Right ventricle myocardium inferior (tissue), 1 donor: ENCODE data around the gene SPATA32. TPM values are rescaled to one million over a fixed set of nuclear protein-coding genes. Genes with fewer than 3 reads are reported as not detected.
"Not testable (repeated sequence)": the region's sequence is repeated elsewhere in the genome, so short reads cannot be mapped to it uniquely, and the experiment has no call there.

ENCODE experiments used
- ATAC-seq: fragments of 200-7000 bp; cut with Tn5 transposase; one replicate; pipeline ENCODE4 v1.9.1; 2020; ENCODE audit warnings: mild to moderate bottlenecking, moderate library complexity
- DNase-seq: peaks from one replicate; pipeline ENCODE4 v3.0.0; 2021; ENCODE audit errors: missing footprints
- intact Hi-C: fragments of 100-400 bp; cut with DNase I; formaldehyde crosslinking; loops from one replicate; pipeline ENCODE4 v1.11.0; 2022
- long read RNA-seq: library from polyadenylated mRNA; unstranded; transcript quantifications from one replicate; pipeline ENCODE4 v2.0.0, GENCODE V29; 2021
- total RNA-seq: library from RNA; stranded (reverse); fragmentation: NEBNext Ultra II Directional; extraction: Animal tissue kit (Norgen Biotek cat#: 25700); gene quantifications from one replicate; pipeline ENCODE4 v1.2.1, GENCODE V29; 2021
- donor health status: DM: no; HTN: yes; CAD: no; lungs with severe emphysema.

Gene SPATA32, protein sequence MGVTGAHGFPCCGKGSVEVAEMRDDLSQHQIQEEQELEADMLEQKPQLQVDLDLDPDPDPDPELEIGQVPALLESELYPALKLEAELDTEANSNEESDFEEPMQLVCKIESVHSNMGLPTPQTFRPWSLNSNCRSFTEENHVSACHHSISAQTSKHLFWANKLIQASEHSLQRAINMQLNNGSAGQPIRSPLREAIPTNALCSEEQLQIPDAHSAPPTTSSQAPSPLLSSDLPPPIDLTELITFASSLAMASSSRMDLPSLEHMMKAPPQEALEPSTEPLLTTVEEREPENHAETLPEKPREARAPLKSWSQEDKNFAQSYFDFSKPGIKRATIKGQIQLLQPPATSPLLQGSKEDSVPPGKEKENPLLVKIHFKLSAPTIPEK
- not detected for total RNA-seq
- long read RNA-seq, result 0 reads

DNA sequence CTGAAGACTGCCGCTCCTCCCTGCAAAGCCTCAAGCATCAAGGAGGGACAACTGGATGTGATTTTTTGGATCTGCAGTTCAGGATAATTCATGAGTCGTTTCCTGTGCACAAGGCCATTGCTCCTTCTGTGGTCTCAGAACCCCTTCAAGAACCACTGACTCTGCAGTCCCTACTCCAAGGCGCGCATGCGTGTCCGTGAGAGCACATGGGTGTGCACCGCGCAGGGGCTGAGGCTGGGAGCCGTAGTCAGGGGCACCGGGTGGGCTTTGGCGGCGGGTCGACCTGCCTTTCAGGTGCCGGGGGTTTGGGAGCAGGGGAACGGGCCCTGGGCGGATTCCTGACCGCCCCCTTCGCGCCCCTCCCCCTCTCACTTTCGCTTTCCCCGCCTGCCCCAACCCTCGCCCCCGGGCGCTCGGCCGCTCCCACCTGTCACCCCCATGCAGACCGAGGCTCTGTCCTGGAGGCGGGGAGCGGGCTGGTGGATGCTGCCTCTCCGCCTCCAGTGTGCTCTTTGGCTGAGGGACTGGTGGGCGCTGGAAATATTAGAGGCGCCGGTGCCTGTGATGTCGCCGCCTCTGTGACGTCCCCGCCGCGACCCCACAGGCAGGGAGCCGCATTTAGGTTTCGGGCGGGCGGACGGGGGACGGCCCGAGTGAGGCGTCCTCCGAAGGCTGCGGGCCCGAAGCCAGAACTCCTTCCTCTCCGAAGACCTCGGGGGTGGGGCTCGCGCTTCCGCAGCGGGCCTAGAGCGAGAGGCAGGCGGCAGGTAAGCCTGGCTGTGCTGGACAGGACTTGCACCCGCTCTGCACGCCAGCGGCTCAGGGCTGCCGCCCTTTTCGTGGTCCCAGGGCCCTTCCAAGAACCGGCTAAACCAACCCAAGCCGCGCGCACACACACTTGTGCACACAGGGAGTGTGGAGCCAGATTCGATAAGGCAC is at the start of gene SPATA32:
SPATA32 (minus strand) TSS at position 518 of the 939 bp plus-strand sequence; CDS start at position 440, 78 bp downstream.
- intact Hi-C loops, result loop anchor here (5.0 kb wide), 1 partner anchor 40 kb away; the partner anchor contains the start of gene FMNL1
- peak; percentile 86 for DNase-seq

DNA sequence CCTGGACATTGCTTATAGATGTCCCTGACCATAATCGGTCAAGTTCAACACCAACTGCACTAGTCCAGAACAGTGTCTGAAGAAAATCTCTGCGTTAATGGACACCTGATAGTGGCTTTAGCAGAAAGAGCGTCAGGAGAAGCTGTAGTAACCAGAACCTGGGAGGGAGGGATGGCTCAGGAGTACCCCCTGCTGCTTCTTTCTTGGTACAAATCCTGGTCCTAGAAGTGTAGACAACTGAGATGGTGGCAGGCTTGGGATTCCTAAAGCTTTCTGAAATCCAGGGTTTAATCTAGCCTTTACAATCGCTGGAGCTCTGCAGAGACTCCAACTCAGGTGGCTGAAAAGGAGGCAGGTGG is 49.5 kb upstream of the SPATA32 start:
- no peak for DNase-seq
- intact Hi-C loops, result loop anchor here (2.0 to 10.0 kb wide), 2 partner anchors 17 to 167 kb away; partner anchors contain the start of gene HEXIM1
- ATAC-seq, result no peak

More for the DNA sequence above, at the start of gene SPATA32:
- ATAC-seq, result peak; percentile 30

DNA sequence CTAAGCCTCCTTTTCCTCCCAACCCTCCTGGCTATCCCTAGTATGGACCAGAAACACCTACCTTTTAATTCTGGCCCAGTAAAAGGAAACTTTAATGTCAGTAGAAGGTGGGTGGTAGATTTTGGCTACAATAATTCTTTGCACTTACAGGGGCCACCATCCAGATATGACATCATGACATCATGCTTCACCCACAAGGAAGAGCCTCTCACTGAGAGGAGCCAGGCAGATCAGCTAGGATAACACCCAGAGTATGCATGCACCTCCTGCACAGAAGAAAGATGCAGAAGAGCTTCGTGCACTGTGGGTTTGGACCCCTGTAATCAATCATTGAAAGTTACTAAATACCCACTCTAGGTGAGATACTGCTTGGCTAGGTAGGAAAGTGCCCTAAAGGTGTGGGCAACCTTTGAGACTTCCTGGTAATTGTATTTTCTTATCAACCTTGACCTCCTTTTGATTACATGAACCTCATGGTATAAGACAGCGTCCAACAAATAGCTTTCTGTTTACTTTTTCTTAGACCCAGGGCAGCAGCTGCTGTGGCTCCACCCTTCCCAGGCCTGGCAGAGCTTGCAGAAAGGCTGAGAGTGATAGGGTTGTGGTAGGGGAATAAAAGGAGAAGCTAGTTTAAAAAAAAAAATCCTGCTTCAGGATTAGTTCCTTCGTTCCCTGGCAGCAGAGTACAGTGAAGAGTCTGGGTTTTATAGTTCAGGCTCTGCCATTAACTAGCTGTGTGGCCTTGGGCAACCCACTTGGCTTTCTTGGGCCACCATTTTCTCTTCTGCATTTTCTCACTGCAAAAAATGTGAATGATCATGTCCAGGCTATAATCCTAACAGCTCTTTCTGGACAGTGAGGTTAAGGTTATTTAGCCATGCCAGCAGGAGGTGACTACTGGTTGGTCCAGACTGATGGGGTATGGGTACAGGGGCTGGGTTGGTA is 48.8 kb upstream of the SPATA32 start:
- intact Hi-C loops, result loop anchor here (2.0 to 10.0 kb wide), 2 partner anchors 16 to 166 kb away; partner anchors contain the start of gene HEXIM1
- DNase-seq, result no peak
- ATAC-seq, result peak; percentile 34

DNA sequence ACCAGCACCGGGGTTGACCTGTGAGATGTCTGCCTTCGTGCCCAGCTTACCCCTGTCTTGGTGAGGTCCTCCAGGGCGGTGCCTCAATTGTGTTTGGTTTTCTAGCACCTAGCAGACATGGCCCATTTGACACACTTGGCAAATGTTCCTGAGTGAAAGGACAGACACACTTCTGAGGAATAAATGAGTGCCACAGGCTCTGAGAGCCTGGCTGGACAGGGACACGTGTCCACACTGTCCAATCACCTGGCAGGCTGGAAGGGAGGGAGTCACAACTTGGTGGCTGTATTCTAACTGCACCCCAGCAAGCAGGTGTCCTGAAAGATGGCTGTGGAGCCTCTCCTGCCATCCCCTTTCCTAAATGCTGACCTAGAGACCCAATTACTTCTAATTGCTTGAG is 47.5 kb upstream of the SPATA32 start:
- DNase-seq (no peak), ATAC-seq (no peak)
- intact Hi-C loops, result no loop called here

DNA sequence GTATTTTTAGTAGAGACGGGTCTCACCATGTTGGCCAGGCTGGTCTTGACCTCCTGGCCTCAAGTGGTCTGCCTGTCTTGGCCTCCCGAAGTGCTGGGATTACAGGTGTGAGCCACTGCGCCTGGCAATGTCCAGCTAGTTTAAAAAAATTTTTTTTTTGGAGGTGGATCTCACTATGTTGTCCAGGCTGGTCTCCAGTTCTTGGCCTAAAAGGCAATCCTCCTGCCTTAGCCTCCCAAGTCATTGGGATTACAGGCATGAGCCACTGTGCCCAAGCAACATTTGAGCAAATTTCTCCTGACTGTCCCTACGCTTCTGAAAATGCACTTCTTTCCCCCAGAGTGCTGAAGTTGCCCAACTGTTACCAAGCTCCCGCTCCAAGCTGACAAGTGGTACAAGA is 46.9 kb upstream of the SPATA32 start:
- ATAC-seq, result no peak
- no peak for DNase-seq
- intact Hi-C loops, result no loop called here

DNA sequence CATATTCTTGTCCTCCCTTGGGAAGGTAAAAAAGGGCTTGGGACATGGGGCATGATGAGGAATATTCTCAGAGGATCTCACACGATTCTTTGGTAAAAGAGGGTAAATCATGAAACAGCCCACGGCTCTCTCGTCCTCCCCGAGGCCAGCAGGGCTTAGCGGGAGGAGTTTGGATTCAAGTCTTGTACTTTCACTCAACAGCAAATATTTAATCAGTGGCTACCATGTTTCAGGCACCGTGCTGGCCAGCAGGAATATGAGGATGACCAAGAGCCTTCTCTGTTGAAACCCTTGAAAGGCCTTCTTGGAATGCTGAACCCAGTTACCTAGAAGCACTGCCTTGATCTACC is 46.1 kb upstream of the SPATA32 start:
- no peak for DNase-seq
- no peak for ATAC-seq
- intact Hi-C loops, result no loop called here

DNA sequence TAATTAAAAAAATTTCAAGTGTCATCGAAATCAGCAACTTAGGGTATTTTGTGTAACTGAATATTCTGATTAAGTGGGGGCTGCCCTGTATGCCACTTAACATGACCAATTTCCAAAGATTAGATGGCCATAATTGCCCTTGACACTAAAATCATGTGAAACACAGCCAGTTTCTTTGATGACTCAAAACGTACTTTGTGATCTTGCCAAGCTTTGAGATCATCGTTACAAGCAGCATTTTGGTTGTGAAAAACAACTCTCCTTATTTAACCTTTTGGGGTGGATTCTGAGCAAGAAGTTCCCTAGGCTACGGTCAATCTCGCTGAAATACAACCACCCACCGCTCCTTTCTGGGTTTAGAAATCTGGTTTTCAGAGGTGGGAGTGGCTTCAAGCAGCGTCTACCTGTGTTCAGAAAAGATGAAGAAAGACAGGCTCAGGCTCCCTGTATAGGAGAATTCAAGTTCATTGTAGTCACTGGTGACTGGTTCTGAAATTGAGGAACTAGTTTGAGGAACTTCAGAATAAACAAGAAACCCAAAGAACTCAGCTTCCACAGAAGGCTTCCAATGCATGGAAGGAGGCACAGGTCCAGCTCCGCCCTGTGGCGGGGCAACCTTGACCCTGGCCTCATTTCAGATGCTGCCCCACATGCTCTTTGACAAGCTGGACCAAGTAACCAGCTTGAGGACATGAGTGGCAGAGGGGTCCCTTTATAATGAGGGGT is 45.6 kb upstream of the SPATA32 start:
- no peak for DNase-seq
- peak; percentile 29 for ATAC-seq
- intact Hi-C loops, result no loop called here

DNA sequence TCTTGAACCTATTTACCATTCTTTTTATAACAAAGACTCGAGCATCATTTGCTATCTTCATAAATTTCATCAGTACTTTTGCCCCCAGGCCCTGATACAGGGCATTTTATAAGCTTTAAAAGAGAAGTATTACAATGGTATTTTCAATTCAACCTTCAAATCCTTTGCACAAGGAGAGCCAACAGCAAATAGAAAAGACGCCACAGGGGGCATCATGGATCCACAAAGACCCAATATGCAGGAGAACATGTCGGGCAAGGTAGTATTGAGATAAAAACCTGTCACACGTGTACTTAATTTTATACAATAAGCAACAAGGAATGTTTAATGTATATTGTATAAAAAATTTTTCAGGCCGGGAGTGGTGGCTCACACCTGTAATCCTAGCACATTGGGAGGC is 44.7 kb upstream of the SPATA32 start:
- intact Hi-C loops, result no loop called here
- ATAC-seq (no peak), DNase-seq (no peak)

DNA sequence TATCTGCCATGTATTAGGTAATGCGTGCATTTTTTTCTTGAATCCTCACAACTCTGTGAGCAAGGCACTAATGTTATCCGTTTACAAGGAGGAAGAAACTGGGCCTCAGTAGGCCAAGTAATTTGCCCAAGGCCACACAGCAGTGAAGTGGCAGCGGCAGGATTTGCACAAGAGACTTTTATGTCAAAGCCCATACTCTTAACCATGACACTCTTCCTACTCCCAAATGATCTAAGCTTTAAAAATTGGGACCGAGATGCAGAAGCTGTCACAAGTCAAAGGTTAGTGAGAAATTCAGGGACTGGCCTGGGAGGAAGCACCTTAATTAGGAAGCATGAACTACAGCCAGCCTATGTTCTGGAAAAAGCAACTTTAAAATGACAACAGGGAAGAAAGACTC is 44.2 kb upstream of the SPATA32 start:
- no peak for DNase-seq
- intact Hi-C loops, result no loop called here
- ATAC-seq, result no peak

DNA sequence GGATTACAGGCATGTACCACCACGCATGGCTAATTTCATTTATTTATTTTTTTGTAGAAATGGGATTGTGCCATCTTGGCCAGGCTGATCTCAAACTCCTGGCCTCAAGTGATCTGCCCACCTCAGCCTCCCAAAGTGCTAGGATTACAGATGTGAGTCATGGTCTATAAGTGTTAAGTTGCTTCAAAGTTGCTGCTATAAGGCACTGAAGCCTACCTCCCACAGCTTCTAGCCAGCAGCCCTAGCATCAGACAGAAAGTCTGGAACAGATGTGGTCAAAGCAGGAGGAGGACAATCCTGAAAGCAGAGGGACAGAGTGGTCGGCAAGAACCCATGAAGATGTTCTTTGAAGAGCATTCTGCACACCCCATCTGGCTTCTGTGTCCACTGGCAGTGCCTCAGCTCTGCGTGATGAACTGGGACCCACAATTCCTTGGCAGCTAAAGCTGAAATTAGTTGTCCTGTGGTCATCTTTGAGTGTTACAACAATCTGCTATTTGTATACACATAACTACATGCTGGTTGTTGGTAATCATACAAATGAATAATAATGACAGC is 43.7 kb upstream of the SPATA32 start:
- no peak for ATAC-seq

DNA sequence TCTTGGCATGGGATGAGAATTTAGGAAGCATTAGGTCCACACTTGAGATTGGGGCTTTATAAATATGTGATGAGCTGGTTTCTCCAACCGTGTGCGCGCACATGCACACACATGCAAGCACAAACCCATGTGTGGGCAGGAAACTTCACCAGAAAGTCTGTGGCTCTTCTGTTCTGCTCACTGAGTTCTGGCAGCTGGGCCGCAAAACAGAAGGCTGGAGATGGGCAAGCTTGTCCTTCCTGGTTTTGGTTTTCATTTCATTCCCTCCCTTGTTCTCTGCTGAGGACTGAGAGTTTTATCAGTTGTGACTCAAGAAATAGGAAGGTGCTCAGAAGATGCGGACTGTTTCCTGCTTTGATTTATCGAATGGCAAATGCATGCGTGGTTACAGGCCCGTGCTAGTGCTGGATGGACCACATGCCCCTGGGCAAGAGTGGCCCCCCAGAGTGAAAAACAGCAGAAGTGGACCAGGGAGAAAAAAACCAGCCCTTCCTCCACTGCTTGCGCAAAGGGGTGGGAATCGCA is 40.8 kb upstream of the SPATA32 start:
- ATAC-seq (peak; percentile 49), DNase-seq (no peak)
- intact Hi-C loops, result no loop called here

More for the DNA sequence above, 43.7 kb upstream of the SPATA32 start:
- intact Hi-C loops, result no loop called here
- DNase-seq, result no peak

DNA sequence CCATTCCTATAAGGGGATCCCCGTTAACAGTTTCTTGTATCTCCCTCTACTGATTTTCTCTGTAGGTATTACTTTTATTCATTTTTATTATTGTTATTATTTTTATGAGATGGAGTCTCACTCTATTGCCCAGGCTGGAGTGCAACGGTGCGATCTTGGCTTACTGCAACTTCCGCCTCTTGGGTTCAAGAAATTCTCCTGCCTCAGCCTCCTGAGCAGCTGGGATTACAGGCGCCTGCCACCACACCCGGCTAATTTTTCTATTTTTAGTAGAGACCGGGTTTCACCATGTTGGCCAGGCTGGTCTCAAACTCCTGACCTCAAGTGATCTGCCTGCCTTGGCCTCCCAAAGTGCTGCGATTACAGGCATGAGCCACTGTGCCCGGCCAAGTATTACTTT is 40.3 kb upstream of the SPATA32 start:
- DNase-seq, ATAC-seq, intact Hi-C loops: not testable (repeated sequence)

DNA sequence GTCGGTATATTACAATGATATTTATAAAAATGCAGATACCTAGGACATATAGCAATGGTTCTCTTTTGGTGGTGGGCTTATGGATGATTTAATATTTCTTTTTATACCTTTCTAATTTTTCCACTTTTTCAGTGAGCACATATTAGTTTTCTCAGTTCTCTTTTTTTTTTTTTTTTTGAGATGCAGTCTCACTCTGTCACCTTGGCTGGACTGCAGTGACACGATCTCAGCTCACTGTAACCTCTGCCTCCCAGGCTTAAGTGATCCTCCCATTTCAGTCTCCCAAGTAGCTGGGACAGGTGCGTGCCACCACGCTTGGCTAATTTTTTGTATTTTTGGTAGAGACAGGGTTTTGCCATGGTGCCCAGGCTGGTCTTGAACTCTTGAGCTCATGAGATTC is 39.8 kb upstream of the SPATA32 start:
- intact Hi-C loops, result no loop called here
- DNase-seq (no peak), ATAC-seq (no peak)

DNA sequence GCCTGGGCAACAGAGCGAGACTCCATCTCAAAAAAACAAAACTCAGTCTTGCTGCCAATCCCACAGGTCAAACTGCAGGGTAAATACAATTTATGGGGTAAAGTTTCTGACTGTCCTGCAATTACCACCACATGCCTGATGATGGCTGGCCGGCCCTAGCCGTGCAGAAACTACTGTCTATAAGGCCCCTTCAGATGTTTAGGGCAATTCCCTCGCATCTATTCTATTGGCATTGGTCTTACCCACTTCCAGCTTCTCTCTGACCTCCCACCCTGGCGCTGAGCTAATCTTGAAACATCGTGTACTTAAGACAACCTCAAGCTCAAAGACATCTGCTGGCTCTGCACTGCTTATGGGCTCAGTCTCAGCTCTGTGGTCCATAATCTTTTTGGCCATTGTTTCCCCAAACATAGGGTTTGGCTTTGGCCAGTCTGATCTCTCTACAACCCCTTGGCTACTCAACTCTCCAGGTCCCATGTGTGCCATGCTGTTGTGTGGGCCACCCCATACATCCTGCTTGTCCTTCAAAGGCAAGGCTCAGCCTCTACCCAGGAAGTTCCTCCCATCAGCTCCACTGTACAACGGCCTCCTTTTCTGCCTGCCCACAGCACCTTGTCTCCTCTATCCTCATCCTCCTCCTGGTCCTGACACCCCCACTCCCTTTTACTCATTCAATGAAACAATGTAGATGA is 38.3 kb upstream of the SPATA32 start:
- intact Hi-C loops, result no loop called here
- no peak for ATAC-seq
- DNase-seq, result no peak

DNA sequence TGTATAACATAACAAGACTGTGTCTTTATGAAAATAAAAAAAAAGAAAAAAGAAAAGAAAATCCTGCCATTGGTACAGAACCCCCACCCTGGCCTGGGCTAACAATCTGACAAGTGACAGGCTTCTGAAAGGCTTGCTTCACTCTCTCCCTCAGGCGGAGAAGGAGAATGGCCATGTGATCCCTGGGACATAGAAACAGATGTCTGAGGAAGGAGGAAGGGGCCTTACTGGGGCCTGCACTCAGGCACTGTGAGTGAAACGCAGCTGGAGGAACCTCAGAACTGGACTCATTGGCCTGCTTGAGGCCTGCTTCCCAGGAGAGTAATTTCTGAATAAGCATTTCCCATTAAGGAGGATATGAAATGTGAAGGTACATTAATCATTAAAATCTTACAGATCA is 37.5 kb upstream of the SPATA32 start:
- intact Hi-C loops, result no loop called here
- DNase-seq (no peak), ATAC-seq (peak; percentile 57)

DNA sequence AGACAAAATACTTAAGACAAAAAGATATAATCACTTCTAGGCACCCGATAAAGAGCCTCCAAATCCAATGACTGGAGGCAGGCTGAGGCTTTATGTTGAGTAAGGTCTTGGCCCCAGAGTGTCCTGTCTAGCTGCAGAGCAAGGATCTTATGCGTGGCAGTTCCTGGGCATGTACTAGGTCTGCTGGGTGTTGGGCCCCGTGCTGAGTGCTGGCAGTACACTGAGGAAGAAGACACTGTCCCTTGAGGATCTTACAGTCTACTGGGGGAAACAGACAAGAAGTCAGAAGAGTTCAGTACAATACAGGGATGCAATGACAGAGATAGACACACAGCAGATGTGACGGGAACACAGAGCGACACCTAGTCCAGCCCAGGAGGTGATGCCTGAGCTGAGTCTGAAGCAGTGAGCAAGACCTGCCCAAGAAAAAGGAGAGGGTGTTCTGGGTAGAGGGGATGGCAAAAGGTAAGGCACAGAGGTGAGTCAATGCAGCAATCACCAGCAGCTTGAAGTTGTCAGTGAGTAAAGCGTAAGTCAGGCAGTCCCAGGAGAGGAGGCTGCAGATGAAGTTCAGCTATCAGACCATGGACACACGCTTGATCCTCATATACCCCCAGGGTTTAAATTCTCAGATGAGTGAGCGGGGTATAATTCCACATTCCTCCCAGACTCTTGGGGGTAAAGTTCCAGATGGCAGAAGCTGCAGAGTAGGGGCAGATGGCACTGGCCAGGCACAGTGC is 36.8 kb upstream of the SPATA32 start:
- ATAC-seq (no peak), DNase-seq (no peak)
- intact Hi-C loops, result no loop called here
